ENCODE measurements around the gene SLC28A1.

The SLC28A1 gene

DNA sequence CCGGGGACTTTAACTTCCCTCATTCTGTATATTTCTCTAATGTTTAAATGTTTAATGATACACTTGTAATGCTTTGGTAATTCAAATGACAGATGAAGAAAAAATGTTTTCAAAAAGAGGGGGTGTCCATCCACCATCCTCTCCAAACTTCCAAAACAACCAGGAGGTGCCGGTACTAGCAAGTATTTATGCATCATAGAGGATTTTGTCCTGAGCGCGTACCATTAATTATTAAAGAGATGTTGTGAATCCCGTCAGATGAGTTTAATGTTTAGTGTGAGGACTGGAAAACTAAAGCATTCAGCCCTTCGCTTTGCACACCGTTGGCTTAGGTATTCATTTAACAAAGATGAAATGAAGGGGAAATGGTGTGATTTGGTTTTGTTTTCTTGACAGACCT is 1.3 kb downstream of the SLC28A1 start:
- DNase-seq (ENCODE audit: low read depth in 3 of 3): no peak

GRCh38 chr15:84886211-84886983 is 1.9 kb downstream of the SLC28A1 start:
- no peak for DNase-seq (ENCODE audit: low read depth in 3 of 3)

GRCh38 chr15:84886984-84887299 is 2.5 kb downstream of the SLC28A1 start:
- no peak for DNase-seq (ENCODE audit: low read depth in 3 of 3)

DNA sequence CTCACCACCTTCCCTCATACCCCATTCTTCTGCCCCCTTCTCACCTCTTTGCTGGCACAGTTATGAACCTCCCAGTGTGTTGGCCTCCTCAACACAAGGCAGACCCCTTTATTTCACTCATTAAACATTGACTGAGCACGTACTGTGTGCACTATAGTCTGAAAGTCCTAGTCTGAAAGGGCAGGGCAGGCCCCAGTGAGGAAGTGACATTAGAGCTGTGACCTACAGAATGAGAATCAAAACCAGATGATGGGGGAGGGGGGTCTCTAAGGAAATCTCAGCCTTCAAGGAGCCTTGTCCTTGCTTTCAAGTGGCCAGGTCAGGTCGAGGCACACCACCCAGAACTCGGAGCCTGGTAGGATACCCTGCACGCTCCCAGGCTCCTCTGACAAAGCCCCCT is 3.5 kb downstream of the SLC28A1 start:
- DNase-seq (ENCODE audit: low read depth in 3 of 3): no peak

DNA sequence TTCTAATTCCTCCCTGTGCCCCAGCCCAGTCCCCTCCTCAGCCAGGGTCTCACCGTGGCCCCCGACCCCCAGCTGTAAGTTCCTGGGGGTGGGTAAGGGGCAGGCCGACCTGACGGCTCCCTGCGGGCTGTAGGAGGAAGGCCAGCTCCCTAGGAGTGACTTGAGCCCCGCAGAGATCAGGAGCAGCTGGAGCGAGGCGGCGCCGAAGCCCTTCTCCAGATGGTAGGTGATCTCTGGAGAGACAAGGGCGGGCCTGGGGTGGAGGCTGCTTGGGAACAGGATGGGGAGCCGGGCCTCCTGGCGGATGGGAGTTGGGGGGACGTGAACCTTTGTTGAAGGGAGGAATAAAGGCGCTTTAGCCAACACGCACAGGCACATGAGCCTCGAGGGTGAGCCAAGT is 4.2 kb downstream of the SLC28A1 start:
- no peak for DNase-seq (ENCODE audit: low read depth in 3 of 3)

GRCh38 chr15:84889313-84889990 is 5.0 kb downstream of the SLC28A1 start:
- DNase-seq (ENCODE audit: low read depth in 3 of 3): no peak

GRCh38 chr15:84889991-84890669 is 5.7 kb downstream of the SLC28A1 start:
- DNase-seq (ENCODE audit: low read depth in 3 of 3): no peak

DNA sequence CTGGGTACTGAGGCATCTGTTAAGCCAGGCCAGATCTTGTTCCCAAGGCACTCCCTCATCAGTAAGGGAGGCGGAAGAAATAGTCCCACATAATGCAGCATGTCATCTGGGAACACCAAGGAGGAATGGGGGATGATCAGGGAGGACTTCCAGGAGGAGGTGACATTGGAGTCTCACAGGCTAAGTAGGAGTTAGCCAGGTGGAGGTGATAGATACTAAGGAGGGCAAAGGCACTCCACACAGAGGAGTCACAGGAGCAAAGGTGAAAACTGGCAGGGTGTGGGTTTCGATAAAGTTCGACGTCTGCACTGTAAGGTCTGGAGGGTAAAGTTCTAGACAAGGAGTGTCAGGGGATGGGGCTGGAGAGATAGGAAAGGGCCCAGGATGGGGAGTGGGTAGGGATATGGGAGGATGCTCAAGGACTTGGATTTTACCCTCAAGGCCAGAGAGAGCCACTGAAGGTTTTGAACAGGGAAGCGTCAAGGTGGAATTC is 6.3 kb downstream of the SLC28A1 start:
- no peak for DNase-seq (ENCODE audit: low read depth in 3 of 3)

GRCh38 chr15:84891339-84891738 is 6.9 kb downstream of the SLC28A1 start:
- no peak for DNase-seq (ENCODE audit: low read depth in 3 of 3)

GRCh38 chr15:84892786-84893307 is 8.4 kb downstream of the SLC28A1 start:
- no peak for DNase-seq (ENCODE audit: low read depth in 3 of 3)

DNA sequence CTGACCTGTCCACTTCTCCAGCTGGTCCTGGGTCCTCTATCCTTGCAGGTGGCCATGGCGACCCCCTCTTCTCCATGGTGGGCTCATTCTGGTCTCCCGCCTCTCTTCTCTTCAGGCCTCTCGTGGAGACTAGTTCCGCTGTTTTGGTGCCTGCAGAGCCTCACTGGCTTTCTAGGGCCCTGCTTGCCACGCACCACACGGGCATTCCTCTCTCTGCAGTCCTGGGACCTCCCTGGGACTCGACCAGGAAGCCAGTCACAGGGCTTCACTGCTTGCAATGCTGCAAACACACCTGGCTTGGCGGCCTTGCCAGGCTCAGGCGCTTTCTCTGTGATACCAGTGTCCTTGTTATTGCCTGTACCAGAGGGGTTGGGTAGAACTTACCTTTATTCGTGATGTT is 9.1 kb downstream of the SLC28A1 start:
- DNase-seq (ENCODE audit: low read depth in 3 of 3): no peak

- DNase-seq (ENCODE audit: low read depth in 3 of 3): no peak
These were observed 10.4 kb downstream of the SLC28A1 start for GRCh38 chr15:84894736-84895425.

DNA sequence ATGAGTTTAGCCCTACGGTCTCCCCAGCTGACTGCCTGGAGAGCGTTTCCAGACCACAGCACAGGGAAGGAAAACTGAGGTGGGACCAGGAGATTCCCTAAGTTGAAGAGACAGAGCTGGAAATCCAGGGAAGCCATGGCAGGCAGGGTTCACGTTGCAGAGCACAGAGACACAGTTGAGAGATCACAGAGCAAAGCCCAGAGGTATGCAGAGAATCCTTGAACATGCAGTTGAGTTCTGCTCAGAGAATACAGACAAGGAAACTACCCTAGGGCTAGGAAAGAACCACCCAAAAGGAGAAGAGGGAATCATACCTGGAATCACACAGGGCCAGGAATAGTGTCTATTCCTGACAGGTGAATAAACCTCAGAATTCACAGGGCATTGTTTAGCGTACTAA is 14.3 kb downstream of the SLC28A1 start:
- no peak for DNase-seq (ENCODE audit: low read depth in 3 of 3)

- DNase-seq (ENCODE audit: low read depth in 3 of 3): no peak
These were observed 15.3 kb downstream of the SLC28A1 start for GRCh38 chr15:84899750-84900149.

- no peak for DNase-seq (ENCODE audit: low read depth in 3 of 3)
These were observed 17.1 kb downstream of the SLC28A1 start for GRCh38 chr15:84901540-84901939.

DNA sequence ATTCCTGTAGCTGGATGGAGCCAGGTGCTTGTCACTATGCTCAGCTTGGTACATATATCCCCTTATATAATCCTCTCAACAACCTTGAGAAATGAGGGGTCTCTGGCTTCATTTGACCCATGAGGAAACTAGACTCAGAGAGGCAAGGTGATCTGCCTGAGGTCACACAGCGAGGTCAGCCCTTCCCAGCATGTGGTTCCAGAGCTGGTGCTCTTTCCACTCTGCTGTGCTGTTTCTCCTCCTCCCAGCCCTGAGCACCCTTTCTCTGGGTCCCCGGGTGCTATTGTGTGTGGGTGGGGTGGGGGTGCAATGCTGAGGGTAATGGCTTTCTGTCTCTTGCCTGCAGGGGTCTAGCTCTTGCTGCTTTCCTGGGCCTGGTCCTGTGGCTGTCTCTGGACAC is 19.3 kb downstream of the SLC28A1 start:
- no peak for DNase-seq (ENCODE audit: low read depth in 3 of 3)

- DNase-seq (ENCODE audit: low read depth in 3 of 3): no peak
These were observed 20.0 kb downstream of the SLC28A1 start for GRCh38 chr15:84904419-84904818.

DNA sequence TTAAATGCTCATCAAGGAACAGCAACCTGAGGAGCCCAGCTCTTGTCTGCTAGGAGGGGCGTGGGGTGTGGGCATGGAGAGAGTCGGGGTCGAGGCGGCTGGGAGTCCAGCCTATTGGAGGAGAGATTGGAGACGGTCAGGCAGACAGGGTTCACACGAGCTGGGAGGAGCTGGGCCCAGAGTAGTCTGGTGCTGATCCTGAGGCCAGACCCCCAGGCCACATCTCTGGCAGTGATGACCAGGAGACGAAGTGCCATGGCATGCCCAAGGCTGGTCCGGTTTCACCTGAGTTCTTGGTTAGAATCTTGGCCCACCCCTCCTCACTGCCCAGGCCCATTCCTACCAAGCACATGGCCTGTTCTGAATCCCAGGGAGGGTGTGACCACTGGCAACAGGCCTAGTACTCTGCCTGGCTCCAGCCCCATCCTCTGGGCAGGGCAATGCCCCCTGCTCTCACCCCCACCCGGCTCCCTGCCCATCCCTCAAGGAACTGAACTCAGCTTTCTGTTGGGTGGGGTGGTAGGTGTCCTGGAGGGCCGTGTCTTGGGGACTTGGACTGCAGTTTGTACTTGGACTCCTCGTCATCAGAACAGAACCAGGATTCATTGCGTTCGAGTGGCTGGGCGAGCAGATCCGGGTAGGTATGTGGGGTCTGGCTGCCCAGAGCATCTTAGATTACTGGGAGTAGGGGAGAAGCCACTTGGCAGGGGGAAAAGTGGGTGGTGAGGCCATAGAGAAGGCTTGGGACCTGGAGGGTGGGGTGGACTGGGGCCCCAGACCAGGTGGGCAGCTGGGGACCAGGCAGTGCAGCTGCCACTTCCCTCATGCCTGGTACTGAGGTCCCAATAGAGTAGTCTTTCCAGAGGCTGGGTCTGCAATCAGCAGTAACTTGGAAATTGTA is 20.8 kb downstream of the SLC28A1 start:
- DNase-seq (ENCODE audit: low read depth in 3 of 3): no peak

DNA sequence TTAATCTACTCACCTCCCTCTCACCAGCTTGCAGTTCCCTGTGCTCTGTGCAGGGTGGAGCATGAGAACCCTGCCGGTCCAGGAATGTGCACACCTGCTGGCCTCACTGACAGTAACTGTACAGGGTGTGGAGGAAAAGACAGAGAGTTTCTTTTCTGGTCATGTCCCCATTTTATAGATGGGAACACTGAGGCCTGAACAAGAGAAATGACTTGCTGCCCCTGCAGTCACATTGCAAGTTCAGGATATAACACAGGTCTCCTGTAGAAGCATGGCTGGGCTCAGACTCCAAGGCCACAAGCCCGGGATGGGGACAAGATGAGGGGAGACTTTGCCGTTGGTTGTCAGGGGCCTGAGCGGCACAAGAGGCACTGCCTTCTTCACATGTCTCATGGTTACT is 23.3 kb downstream of the SLC28A1 start:
- DNase-seq (ENCODE audit: low read depth in 3 of 3): no peak

GRCh38 chr15:84908564-84908963 is 24.1 kb downstream of the SLC28A1 start:
- no peak for DNase-seq (ENCODE audit: low read depth in 3 of 3)

DNA sequence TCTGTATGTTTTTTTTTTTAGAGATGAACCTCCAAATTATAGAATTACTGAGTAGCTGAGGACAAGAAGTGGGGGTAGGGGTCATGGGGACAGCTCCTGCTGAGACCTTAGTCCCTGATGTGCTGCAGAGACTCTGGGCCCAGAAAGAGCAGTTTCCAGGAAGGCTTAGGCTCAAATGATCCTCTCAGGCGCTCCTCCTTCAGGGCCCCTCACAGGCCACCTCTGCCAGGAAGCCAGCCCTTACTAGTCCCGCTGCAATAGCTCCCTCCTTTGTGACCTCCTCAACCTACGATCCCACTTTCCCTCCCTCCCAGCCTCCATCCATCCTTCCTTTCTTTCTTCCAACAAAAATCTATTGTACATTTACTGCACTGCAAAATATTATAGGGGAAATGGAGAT is 24.6 kb downstream of the SLC28A1 start:
- DNase-seq (ENCODE audit: low read depth in 3 of 3): no peak

Measured in stimulated activated CD4-positive, alpha-beta T cell treated with anti-CD3 and anti-CD28 coated beads, TNF-alpha, amount 100 ng/mL, for 4 hours (primary cell).